ENCODE measurements around the gene NSDHL.

NSDHL gene

DNA sequence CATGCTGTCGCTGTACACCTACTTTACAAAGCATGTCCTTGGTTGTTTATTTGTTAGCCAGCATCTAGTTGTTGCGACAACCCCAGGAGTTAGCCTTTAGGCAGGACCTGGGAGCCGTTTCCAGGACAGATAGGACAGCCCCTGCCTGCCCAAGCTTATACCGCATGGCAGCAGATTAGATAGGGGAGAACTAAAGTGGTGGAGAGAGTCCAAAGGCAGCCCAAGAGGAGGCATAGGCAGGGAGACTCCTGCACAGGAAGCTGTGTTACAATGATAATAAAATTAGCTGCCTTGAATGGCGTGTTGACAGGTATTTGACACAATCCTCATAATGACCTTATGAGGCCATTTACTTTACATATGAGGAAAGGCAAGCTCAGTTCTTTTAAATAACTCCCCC lies 13.0 kb downstream of the NSDHL start:
- no peak for DNase-seq
- Histone ChIP-seq H3K36me3 (ENCODE audit: control insufficient read depth in 1 of 2, insufficient read depth in 2 of 2, low read length in 2 of 2) (peaks cover 13 to 18% of the 10 kb centered on the region in 2 experiments), H2BK5ac (ENCODE audit: low read depth, low read length, poor library complexity) (no peak overlapping the region), H2BK12ac (ENCODE audit: low read length) (no peak overlapping the region), H3K14ac (ENCODE audit: low read length) (no peak overlapping the region), H4K12ac (ENCODE audit: low read depth, low read length) (no peak overlapping the region), H2AFZ (ENCODE audit: insufficient read depth, low read length, poor library complexity) (no peak overlapping the region), H3K18ac (ENCODE audit: low read length) (no peak overlapping the region), H3K4me2 (ENCODE audit: low read length) (no peak overlapping the region), H4K91ac (ENCODE audit: low read depth, low read length) (no peak overlapping the region), H3K4me1 (ENCODE audit: control insufficient read depth in 1 of 2, insufficient read depth in 2 of 2, low read length in 2 of 2) (no peaks in the 10 kb centered on the region), H3K23ac (ENCODE audit: low read length) (no peak overlapping the region), H3K79me1 (ENCODE audit: low read length) (no peaks in the 10 kb centered on the region), H3K79me2 (ENCODE audit: control insufficient read depth, insufficient read depth, low read length, poor library complexity) (peaks cover 1% of the 10 kb centered on the region), H3K4ac (ENCODE audit: low read depth, low read length) (no peak overlapping the region), H3K4me3 (ENCODE audit: low read depth, low read length) (no peak overlapping the region), H3K9ac (ENCODE audit: low read length) (no peak overlapping the region), H4K8ac (ENCODE audit: low read depth, low read length) (no peak overlapping the region), H3K27ac (ENCODE audit: low read depth, low read length) (no peak overlapping the region), H3K9me3 (ENCODE audit: insufficient read depth, low read depth, low read length) (no peaks in the 10 kb centered on the region), H2BK120ac (ENCODE audit: insufficient read depth, low read length, poor library complexity) (no peak overlapping the region), H3K27me3 (ENCODE audit: insufficient read depth, low read length) (no peaks in the 10 kb centered on the region), H2AK5ac (ENCODE audit: low read length) (no peak overlapping the region)
- WGBS (ENCODE audit: extremely low coverage, insufficient coverage, insufficient read length): no CpG with 5 or more reads among the region's 5 CpGs

- Histone ChIP-seq H4K12ac (ENCODE audit: low read depth, low read length) (no peak overlapping the region), H2BK12ac (ENCODE audit: low read length) (no peak overlapping the region), H3K79me2 (ENCODE audit: control insufficient read depth, insufficient read depth, low read length, poor library complexity) (peaks cover 1% of the 10 kb centered on the region), H3K27me3 (ENCODE audit: insufficient read depth, low read length) (no peaks in the 10 kb centered on the region), H3K36me3 (ENCODE audit: control insufficient read depth in 1 of 2, insufficient read depth in 2 of 2, low read length in 2 of 2) (peaks cover 14 to 19% of the 10 kb centered on the region in 2 experiments), H2AK5ac (ENCODE audit: low read length) (no peak overlapping the region), H3K4me3 (ENCODE audit: low read depth, low read length) (no peak overlapping the region), H3K79me1 (ENCODE audit: low read length) (no peaks in the 10 kb centered on the region), H3K14ac (ENCODE audit: low read length) (no peak overlapping the region), H4K8ac (ENCODE audit: low read depth, low read length) (no peak overlapping the region), H3K27ac (ENCODE audit: low read depth, low read length) (no peak overlapping the region), H3K9me3 (ENCODE audit: insufficient read depth, low read depth, low read length) (no peaks in the 10 kb centered on the region), H2BK120ac (ENCODE audit: insufficient read depth, low read length, poor library complexity) (no peak overlapping the region), H3K23ac (ENCODE audit: low read length) (no peak overlapping the region), H2AFZ (ENCODE audit: insufficient read depth, low read length, poor library complexity) (no peak overlapping the region), H3K4me1 (ENCODE audit: control insufficient read depth in 1 of 2, insufficient read depth in 2 of 2, low read length in 2 of 2) (no peaks in the 10 kb centered on the region), H3K18ac (ENCODE audit: low read length) (no peak overlapping the region), H4K91ac (ENCODE audit: low read depth, low read length) (no peak overlapping the region), H3K4ac (ENCODE audit: low read depth, low read length) (no peak overlapping the region), H3K4me2 (ENCODE audit: low read length) (no peak overlapping the region), H2BK5ac (ENCODE audit: low read depth, low read length, poor library complexity) (no peak overlapping the region), H3K9ac (ENCODE audit: low read length) (no peak overlapping the region)
- DNase-seq: no peak
- WGBS (ENCODE audit: extremely low coverage, insufficient coverage, insufficient read length): no CpG with 5 or more reads among the region's 6 CpGs
Observed at GRCh38 chrX:152844256-152844655, 13.4 kb downstream of the NSDHL start.

- no peak overlapping the region for H2BK120ac ChIP-seq (ENCODE audit: insufficient read depth, low read length, poor library complexity)
- H3K18ac ChIP-seq (ENCODE audit: low read length): no peak overlapping the region
- no peak overlapping the region for H3K27ac ChIP-seq (ENCODE audit: low read depth, low read length)
- H3K4ac ChIP-seq (ENCODE audit: low read depth, low read length): no peak overlapping the region
- WGBS (ENCODE audit: extremely low coverage, insufficient coverage, insufficient read length): no CpG with 5 or more reads among the region's 17 CpGs
- no peak overlapping the region for H3K4me3 ChIP-seq (ENCODE audit: low read depth, low read length)
- H2BK12ac ChIP-seq (ENCODE audit: low read length): no peak overlapping the region
- H3K36me3 ChIP-seq (ENCODE audit: control insufficient read depth in 1 of 2, insufficient read depth in 2 of 2, low read length in 2 of 2): peaks cover 24 to 25% of the 10 kb centered on the region in 2 experiments
- H4K8ac ChIP-seq (ENCODE audit: low read depth, low read length): no peak overlapping the region
- no peak overlapping the region for H4K12ac ChIP-seq (ENCODE audit: low read depth, low read length)
- H2BK5ac ChIP-seq (ENCODE audit: low read depth, low read length, poor library complexity): no peak overlapping the region
- H3K79me2 ChIP-seq (ENCODE audit: control insufficient read depth, insufficient read depth, low read length, poor library complexity): peaks cover 1% of the 10 kb centered on the region
- H3K27me3 ChIP-seq (ENCODE audit: insufficient read depth, low read length): no peaks in the 10 kb centered on the region
- H4K91ac ChIP-seq (ENCODE audit: low read depth, low read length): no peak overlapping the region
- H3K9ac ChIP-seq (ENCODE audit: low read length): no peak overlapping the region
- no peak for DNase-seq
- no peak overlapping the region for H3K23ac ChIP-seq (ENCODE audit: low read length)
- no peaks in the 10 kb centered on the region for H3K4me1 ChIP-seq (ENCODE audit: control insufficient read depth in 1 of 2, insufficient read depth in 2 of 2, low read length in 2 of 2)
- H2AFZ ChIP-seq (ENCODE audit: insufficient read depth, low read length, poor library complexity): no peak overlapping the region
- H3K79me1 ChIP-seq (ENCODE audit: low read length): no peaks in the 10 kb centered on the region
- no peak overlapping the region for H2AK5ac ChIP-seq (ENCODE audit: low read length)
- no peaks in the 10 kb centered on the region for H3K9me3 ChIP-seq (ENCODE audit: insufficient read depth, low read depth, low read length)
- H3K14ac ChIP-seq (ENCODE audit: low read length): no peak overlapping the region
- H3K4me2 ChIP-seq (ENCODE audit: low read length): no peak overlapping the region
Observed at GRCh38 chrX:152845618-152846240, 14.9 kb downstream of the NSDHL start.

GRCh38 chrX:152847281-152847680 lies 16.4 kb downstream of the NSDHL start:
- H3K79me1 ChIP-seq (ENCODE audit: low read length): no peaks in the 10 kb centered on the region
- no peaks in the 10 kb centered on the region for H3K27me3 ChIP-seq (ENCODE audit: insufficient read depth, low read length)
- H4K91ac ChIP-seq (ENCODE audit: low read depth, low read length): no peak overlapping the region
- H4K12ac ChIP-seq (ENCODE audit: low read depth, low read length): no peak overlapping the region
- no peaks in the 10 kb centered on the region for H3K4me1 ChIP-seq (ENCODE audit: control insufficient read depth in 1 of 2, insufficient read depth in 2 of 2, low read length in 2 of 2)
- no peak overlapping the region for H3K9ac ChIP-seq (ENCODE audit: low read length)
- no peak overlapping the region for H2AK5ac ChIP-seq (ENCODE audit: low read length)
- H3K9me3 ChIP-seq (ENCODE audit: insufficient read depth, low read depth, low read length): no peaks in the 10 kb centered on the region
- H3K4me2 ChIP-seq (ENCODE audit: low read length): no peak overlapping the region
- H3K23ac ChIP-seq (ENCODE audit: low read length): no peak overlapping the region
- H2BK12ac ChIP-seq (ENCODE audit: low read length): no peak overlapping the region
- no peak overlapping the region for H3K18ac ChIP-seq (ENCODE audit: low read length)
- DNase-seq: no peak
- H2AFZ ChIP-seq (ENCODE audit: insufficient read depth, low read length, poor library complexity): no peak overlapping the region
- H3K36me3 ChIP-seq (ENCODE audit: control insufficient read depth in 1 of 2, insufficient read depth in 2 of 2, low read length in 2 of 2): peaks cover 30 to 33% of the 10 kb centered on the region in 2 experiments
- no peak overlapping the region for H3K27ac ChIP-seq (ENCODE audit: low read depth, low read length)
- H2BK5ac ChIP-seq (ENCODE audit: low read depth, low read length, poor library complexity): no peak overlapping the region
- no peaks in the 10 kb centered on the region for H3K79me2 ChIP-seq (ENCODE audit: control insufficient read depth, insufficient read depth, low read length, poor library complexity)
- WGBS (ENCODE audit: extremely low coverage, insufficient coverage, insufficient read length): no CpG with 5 or more reads among the region's 6 CpGs
- H4K8ac ChIP-seq (ENCODE audit: low read depth, low read length): no peak overlapping the region
- H3K4ac ChIP-seq (ENCODE audit: low read depth, low read length): no peak overlapping the region
- no peak overlapping the region for H3K4me3 ChIP-seq (ENCODE audit: low read depth, low read length)
- no peak overlapping the region for H2BK120ac ChIP-seq (ENCODE audit: insufficient read depth, low read length, poor library complexity)
- no peak overlapping the region for H3K14ac ChIP-seq (ENCODE audit: low read length)
